RCC 7860 (cell line): ENCODE measurements around the gene NAE1.
"Not testable (repeated sequence)": the region's sequence is repeated elsewhere in the genome, so short reads cannot be mapped to it uniquely, and the experiment has no call there.

Source experiments
- DNase-seq: peaks from one replicate; pipeline ENCODE4 v3.0.0-alpha.2; 2015; ENCODE audit warnings: low spot score
- FAIRE-seq: peaks from 2 replicates; lab custom pipeline; 2012; peaks lifted over from hg19 to GRCh38; lab: Jason Lieb, UNC

Gene NAE1

GRCh38 chr16:66809765-66810164, 21.0 kb downstream of the NAE1 start:
- DNase-seq (no peak), FAIRE-seq (no peak)

DNA sequence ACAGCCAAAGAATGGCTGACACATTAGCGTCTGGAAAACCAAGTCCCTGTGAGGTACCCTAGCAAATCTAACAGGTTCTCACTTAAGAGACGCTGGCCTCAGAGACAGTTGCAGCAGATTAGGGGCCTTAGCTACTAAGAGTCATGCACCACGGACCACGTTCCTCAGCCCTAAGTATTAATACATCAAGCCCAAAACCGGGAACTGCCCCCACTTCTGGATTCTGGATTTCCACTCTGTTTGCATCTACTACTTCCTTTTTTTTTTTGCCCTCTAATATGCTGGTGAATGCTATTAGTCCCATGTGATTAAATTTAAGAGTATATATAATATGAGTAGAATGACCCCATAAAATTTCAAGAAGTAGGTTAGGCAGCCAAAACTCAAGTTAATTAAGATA, 28.6 kb downstream of the NAE1 start:
- DNase-seq (no peak), FAIRE-seq (no peak)

- DNase-seq: no peak
- FAIRE-seq: no peak
Measured at GRCh38 chr16:66801320-66802105, 29.3 kb downstream of the NAE1 start, which contains the start of gene TERB1. TSS of gene TERB1 (minus strand) at chr16:66801584. CDS start at chr16:66796798, 4,786 bp downstream.

DNA sequence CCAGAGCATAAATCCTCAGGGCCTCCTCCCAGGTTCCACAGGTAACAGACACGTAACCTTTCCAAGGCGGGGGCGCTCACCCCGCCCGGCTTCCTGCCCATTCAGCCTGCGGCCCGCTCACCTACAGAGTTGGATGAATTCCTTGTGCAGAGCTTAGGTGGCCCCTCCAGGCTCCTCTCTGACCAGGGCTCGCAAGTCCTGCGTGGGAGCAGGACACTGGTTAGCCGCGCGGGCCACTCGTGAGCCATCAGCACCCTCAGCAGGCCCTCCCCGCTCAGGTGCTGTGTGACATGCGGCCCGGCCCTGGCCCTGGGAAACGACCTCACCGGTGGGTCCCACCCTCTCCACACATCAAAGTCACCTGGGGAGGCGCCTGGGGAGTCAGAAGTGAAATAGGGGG, 29.9 kb downstream of the NAE1 start:
- FAIRE-seq (no peak), DNase-seq (no peak)

DNA sequence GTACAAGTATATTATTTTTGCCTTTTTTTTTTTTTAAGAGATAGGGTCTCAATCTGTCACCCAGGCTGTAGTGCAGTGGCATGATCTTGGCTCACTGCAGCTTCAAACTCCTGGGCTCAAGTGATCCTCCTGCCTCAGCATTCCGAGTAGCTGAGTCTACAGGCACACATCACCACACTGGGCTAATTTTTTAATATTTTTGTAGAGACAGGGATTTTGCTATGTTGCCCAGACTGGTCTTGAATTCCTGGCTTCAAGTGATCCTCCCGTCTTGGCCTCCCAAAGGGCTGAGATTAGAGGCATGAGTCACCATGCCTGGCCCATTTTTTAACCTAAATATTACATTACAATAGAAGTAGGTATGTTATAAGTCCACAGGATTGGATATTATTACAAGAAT, 32.6 kb downstream of the NAE1 start:
- FAIRE-seq (no peak), DNase-seq (no peak)

DNA sequence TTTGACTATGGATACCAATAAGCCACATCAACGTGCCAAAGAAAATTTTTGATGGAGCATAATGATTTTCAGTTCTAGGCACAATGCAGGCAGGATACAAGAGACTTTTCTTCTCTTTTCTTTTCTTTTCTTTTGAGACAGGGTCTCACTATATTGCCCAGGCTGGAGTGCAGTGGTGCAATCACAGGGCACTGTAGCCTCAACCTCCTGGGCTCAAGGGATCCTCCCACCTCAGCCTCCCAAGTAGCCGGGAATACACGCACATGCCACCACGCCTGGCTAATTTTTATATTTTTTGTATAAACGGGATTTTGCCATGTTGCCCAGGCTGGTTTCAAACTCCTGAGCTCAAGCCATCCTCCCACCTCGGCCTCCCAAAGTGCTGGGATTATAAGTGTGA, 36.8 kb downstream of the NAE1 start:
- FAIRE-seq, DNase-seq: not testable (repeated sequence)

GRCh38 chr16:66790130-66790733, 40.5 kb downstream of the NAE1 start:
- DNase-seq (no peak), FAIRE-seq (no peak)

GRCh38 chr16:66787427-66787826, 43.3 kb downstream of the NAE1 start:
- DNase-seq (no peak), FAIRE-seq (no peak)

- DNase-seq (no peak), FAIRE-seq (no peak)
Measured at GRCh38 chr16:66786551-66786950, 44.2 kb downstream of the NAE1 start.

GRCh38 chr16:66776457-66776856, 54.3 kb downstream of the NAE1 start:
- no peak for FAIRE-seq
- DNase-seq: no peak

GRCh38 chr16:66774981-66775380, 55.8 kb downstream of the NAE1 start:
- no peak for DNase-seq
- FAIRE-seq: no peak

DNA sequence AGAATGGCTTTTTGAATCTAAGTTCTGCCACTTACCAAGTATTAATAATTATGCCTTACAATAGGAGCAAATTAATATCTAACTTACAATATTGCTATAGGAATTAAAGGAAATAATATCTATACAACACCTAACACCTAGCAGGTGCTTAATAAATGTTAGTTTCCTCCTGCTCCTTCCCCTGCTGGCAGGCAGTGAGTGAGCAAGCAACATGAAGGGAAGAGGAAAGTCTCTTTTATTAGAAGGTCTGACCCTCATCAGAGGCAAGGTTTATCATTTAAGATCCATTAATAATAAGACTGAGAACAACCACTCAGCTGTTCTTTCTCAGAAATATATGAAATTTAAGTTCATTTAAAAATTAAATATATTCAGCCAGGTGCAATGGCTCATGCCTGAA, 72.7 kb downstream of the NAE1 start:
- DNase-seq (no peak), FAIRE-seq (no peak)

DNA sequence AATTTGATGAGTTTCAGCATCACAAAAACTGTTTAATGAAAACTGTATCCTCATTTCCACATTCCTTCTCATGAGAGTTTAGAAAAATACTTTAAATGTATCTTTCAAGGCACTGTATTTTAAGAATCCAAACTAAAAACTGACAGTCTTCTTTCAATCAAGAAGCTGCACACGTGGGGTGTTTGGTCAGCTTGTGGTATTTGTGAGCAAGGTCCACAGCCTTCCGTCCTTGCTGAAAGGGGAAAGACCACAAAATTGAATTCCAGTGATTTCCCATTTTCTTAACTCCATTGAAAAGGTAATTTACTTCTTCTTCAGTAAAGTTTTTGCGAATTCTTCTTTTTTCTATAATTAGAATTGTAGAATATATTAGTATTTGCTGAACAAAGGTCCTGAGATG, 76.0 kb downstream of the NAE1 start:
- DNase-seq: no peak

DNA sequence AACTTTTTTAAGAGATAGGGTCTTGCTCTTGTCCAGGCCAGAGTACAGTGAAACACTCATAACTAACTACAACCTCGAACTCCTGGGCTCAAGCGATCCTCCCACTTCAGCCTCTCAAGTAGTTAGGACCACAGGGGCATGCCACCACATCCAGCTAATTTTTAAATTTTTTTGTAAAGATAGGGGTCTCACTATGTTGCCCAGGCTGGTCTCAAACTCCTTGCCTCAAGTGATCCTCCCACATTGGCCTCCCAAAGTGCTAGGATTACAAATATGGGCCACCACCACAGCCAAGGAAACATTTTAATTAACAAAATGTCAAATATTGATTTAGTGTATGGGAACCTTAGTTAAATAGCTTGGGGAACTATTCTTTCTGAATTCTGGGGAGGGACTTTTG, 76.6 kb downstream of the NAE1 start:
- DNase-seq (no peak), FAIRE-seq (no peak)

More for the DNA sequence above, 76.0 kb downstream of the NAE1 start:
- no peak for FAIRE-seq

DNA sequence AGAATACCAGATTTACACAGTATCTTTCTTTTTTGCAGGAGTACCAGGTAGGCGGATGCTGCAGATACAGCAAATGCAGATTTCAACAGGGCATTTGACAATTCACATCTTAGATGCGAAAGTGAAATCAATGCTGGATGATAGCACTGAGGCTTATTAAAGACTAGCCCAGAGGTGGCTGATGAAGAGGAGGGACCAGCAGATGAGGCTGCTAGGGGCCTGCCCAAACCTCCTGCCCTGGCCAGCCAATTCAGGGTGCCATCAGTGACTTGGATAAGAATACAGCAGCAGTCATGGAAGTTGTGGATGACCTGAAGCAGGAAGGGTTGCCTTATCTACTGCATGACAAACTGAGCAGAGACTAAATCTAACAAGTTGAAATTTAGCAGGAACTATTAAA, 77.8 kb downstream of the NAE1 start:
- no peak for FAIRE-seq

More for the DNA sequence above, 77.8 kb downstream of the NAE1 start:
- DNase-seq: no peak
